Retinal pigment epithelial cell (primary cell): ENCODE results near the gene NCAN.

Experiments used
- DNase-seq: peaks from one replicate; pipeline ENCODE4 v3.0.0-alpha.2; 2010; ENCODE audit warnings: low read depth
- H3K4me3 ChIP-seq: 2 replicates; pipeline ENCODE4 v1.5.1; 2011; ENCODE audit warnings: mild to moderate bottlenecking, low read length, control low read depth, moderate library complexity
- CTCF ChIP-seq: conservative IDR thresholded peaks from 2 replicates; pipeline ENCODE4 v1.5.1; 2011; ENCODE audit warnings: low read depth, low read length, control low read depth, inconsistent platforms

Gene NCAN

GRCh38 chr19:19232261-19232721, 20.5 kb downstream of the NCAN start:
- TF ChIP-seq CTCF = no peak
- no peak for DNase-seq
- H3K4me3 ChIP-seq = no peak overlapping the region

- no peak overlapping the region for H3K4me3 ChIP-seq
- no peak for TF ChIP-seq CTCF
- DNase-seq = no peak
These were observed 22.6 kb downstream of the NCAN start for GRCh38 chr19:19234220-19234816.

- no peak overlapping the region for H3K4me3 ChIP-seq
- TF ChIP-seq CTCF = no peak
- DNase-seq = no peak
These were observed 24.4 kb downstream of the NCAN start for GRCh38 chr19:19236173-19236572.

- no peak overlapping the region for H3K4me3 ChIP-seq
- DNase-seq = no peak
- TF ChIP-seq CTCF = no peak
These were observed 26.6 kb downstream of the NCAN start for GRCh38 chr19:19238126-19238894.

GRCh38 chr19:19239675-19240074, 27.9 kb downstream of the NCAN start:
- DNase-seq = no peak
- no peak overlapping the region for H3K4me3 ChIP-seq
- no peak for TF ChIP-seq CTCF

- no peak overlapping the region for H3K4me3 ChIP-seq
- DNase-seq = no peak
- no peak for TF ChIP-seq CTCF
These were observed 28.7 kb downstream of the NCAN start for GRCh38 chr19:19240476-19240875.
